Measurements from ENCODE around the gene MICAL3.

MICAL3 gene

DNA sequence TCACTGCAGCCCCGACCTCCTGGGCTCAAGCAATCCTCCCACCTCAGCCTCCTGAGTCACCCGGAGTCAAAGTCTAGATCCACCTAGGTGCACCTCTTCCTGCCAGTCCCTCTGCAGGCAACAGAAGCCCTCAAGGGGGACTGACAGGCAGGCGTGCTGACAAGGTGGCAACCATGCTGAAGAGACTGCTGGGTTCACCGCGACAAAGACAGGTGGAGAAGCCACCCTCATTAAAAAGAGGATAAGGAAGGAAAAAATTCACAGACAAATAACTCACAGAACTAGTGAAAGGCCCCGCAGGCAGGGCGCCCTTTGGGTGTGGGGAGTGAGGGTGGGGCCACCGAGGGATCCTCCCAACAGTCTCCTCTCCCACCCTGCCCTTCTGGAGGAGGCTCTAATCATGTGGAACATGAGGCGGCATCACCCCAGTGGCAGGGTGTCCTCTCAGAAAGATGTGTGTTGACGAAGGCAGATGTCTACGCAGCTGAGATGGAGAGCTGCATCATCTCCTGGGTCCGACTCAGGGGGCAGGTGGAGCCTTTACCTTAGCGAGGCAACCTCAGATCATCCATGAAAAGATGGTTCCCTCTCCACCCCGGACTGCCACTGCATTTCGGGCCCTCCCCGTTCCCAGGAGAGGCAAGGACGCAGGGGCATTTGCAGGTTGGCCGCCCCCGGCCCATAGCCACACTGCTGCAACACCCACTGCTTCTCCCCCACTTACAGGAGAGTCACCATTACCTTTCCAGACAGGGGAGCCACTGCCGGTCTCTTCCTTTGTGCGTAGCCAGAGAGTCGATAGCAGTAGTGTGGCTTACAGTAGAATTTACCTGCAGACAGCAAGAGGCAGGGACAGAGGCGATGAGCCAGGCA is 158.9 kb downstream of the MICAL3 start:
- TF ChIP-seq, protein P1, sequence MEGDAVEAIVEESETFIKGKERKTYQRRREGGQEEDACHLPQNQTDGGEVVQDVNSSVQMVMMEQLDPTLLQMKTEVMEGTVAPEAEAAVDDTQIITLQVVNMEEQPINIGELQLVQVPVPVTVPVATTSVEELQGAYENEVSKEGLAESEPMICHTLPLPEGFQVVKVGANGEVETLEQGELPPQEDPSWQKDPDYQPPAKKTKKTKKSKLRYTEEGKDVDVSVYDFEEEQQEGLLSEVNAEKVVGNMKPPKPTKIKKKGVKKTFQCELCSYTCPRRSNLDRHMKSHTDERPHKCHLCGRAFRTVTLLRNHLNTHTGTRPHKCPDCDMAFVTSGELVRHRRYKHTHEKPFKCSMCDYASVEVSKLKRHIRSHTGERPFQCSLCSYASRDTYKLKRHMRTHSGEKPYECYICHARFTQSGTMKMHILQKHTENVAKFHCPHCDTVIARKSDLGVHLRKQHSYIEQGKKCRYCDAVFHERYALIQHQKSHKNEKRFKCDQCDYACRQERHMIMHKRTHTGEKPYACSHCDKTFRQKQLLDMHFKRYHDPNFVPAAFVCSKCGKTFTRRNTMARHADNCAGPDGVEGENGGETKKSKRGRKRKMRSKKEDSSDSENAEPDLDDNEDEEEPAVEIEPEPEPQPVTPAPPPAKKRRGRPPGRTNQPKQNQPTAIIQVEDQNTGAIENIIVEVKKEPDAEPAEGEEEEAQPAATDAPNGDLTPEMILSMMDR (IDR thresholded peaks at IDR 0.05; ENCODE audit: extremely low read depth, insufficient read depth, missing control alignments), result no peak
- in situ Hi-C loops (cut with MboI; ENCODE audit: low pct_unique_long_range_greater_than_20kb, low sequenced_read_pairs, unreplicated experiment), result no loop called here
- DNase-seq (ENCODE audit: low spot score), result no peak

DNA sequence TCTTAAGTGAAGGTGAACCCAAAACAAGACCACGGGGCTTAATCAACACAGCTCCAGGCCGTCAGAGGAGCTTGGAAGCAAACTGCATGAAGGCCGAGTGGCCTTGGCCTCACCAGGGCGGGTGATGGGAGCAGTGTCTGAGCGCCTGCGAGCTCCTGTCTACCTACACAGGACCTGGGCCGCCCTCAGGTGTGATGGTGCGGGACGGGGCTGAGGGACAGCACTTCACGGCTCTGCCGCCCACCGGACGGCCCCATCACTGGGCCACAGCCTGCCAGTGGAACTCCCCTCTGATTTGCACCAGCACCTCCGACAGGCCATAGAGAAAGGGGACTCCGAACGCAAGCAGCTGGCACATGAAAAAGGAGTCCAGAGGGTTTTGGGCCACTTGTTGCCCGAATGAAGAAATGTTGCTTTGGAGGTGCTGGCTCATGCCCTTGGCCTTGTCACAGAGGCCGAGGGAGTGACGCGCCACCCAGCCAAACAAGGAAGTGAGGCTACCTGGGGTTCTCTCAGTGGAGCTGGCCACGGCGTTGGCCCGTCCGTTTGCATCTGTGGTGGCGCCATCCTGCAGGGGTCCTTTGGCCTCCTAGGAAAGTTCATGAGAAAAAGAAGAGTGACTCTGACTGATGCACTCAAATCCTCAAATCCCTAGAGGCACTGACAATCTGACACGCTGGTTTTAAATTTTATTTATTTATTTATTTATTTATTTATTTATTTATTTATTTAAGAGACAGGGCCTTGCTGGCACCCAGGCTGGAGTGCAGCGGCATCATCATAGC is 159.8 kb downstream of the MICAL3 start:
- in situ Hi-C loops (cut with MboI; ENCODE audit: low pct_unique_long_range_greater_than_20kb, low sequenced_read_pairs, unreplicated experiment), result no loop called here
- no peak for DNase-seq (ENCODE audit: low spot score)
- TF ChIP-seq, protein P1 (IDR thresholded peaks at IDR 0.05; ENCODE audit: extremely low read depth, insufficient read depth, missing control alignments), result no peak

DNA sequence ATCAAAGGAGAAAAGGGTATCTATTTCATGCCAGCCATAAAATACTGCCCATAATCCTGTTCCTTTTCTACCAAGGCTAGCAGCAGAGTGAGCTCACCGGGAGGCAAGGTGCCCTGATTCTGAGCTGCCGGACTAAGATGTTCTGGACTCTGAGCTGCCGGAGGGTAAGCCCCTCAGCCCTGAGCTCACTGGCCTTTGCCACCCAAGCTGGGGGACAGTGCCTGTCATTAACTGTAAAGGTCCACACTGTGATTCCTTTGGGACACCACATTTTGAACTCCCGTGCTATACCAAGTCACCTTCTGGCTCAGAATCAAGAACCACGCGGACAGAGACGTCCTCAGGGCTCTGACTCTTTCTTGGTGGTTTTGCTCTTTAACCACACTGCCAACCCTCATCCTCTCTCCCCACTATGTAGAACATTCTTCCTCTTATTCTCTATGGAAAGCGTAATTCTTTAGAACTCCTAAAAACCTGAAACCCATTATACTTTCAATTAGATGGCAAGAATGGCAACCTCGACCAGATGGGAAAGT is 161.6 kb downstream of the MICAL3 start:
- TF ChIP-seq, protein P1 (IDR thresholded peaks at IDR 0.05; ENCODE audit: extremely low read depth, insufficient read depth, missing control alignments), result no peak
- in situ Hi-C loops (cut with MboI; ENCODE audit: low pct_unique_long_range_greater_than_20kb, low sequenced_read_pairs, unreplicated experiment), result no loop called here
- DNase-seq (ENCODE audit: low spot score), result no peak

DNA sequence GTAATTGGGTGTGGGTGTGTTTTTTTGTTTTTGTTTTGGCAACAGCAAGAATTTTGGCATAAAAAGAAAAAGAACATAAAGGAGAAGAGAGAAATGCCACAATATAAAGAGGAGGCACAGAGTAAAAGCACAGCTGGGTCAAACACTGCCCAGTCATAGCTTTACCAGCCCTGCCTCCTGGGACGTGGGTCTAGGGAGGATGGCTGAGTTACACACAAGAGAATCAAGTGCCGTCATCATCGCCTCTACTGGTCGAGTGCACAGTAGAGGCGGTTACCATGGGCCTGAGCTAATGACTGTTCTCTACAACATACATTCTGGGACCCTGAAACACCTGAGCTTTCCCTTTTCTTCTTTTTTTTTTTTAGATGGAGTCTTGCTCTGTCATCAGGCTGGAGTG is 162.5 kb downstream of the MICAL3 start:
- in situ Hi-C loops (cut with MboI; ENCODE audit: low pct_unique_long_range_greater_than_20kb, low sequenced_read_pairs, unreplicated experiment), result no loop called here
- TF ChIP-seq, protein P1 (IDR thresholded peaks at IDR 0.05; ENCODE audit: extremely low read depth, insufficient read depth, missing control alignments), result no peak
- no peak for DNase-seq (ENCODE audit: low spot score)

DNA sequence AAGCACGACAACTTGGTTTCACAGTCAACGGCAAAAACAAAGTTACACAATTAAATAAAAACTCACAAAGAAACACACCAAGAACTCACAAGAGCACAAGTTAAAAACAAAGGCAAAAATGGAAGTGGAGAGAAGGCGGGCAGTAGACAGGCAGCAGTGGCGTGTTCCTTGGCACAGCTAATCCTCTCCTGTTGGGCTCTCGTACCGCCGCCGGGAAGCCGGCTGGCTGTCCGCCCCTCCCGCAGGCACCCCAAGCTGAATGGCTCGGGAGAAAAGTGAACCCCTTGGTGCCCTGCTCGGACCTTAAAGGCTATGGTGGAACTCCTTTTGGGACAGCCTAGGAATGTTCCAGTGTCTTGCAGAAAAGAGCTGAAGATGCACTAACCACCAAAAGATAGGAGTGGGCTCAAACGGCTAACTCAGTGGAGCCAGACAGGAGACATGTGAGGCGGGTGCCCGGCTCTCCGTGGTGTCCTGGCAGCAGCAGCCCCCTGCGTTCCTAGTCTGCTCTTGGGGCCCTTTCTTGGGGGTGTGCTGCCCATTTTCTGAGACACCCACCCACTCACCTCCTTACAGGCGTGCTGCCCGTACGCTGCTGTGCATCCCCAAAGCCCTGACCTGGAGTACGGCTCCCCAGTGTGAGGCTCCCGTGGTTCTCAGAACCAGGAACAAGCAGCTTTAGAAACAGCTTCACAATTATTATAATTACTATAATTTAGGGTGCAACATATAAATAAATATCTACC is 164.0 kb downstream of the MICAL3 start:
- no peak for DNase-seq (ENCODE audit: low spot score)
- in situ Hi-C loops (cut with MboI; ENCODE audit: low pct_unique_long_range_greater_than_20kb, low sequenced_read_pairs, unreplicated experiment), result no loop called here
- TF ChIP-seq, protein P1 (IDR thresholded peaks at IDR 0.05; ENCODE audit: extremely low read depth, insufficient read depth, missing control alignments), result no peak

DNA sequence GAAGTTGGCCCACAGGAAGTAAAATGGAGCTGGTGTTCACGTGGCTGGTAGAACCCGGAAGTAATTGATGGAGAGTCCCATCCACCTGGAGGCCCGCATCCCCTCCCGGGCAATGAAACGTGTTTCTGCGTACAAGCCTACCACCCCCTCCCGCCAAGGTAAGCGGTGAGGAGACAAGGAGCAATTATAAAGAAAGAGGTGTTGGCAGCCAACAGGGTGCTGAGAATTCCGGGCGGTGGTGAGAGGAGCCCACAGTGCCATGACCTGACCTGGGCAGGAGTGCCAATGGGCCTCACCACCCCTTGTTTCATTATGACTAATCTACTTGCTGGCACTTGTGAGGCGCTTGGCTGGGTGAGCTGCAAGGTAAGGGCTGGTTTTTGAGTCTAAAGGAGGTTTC is 166.3 kb downstream of the MICAL3 start:
- TF ChIP-seq, protein P1 (IDR thresholded peaks at IDR 0.05; ENCODE audit: extremely low read depth, insufficient read depth, missing control alignments), result no peak
- in situ Hi-C loops (cut with MboI; ENCODE audit: low pct_unique_long_range_greater_than_20kb, low sequenced_read_pairs, unreplicated experiment), result no loop called here

More for the DNA sequence above, 166.3 kb downstream of the MICAL3 start:
- no peak for DNase-seq (ENCODE audit: low spot score)

All from GM13977 (cell line).